Smooth muscle cell (in vitro differentiated cells): ENCODE data around the gene RRM1. TPM values are rescaled to one million over a fixed set of nuclear protein-coding genes. Genes with fewer than 3 reads are reported as not detected.
A peak's percentile ranks its signal among the peaks of the same experiment; 100 is the strongest.
"Not testable (repeated sequence)": the region's sequence is repeated elsewhere in the genome, so short reads cannot be mapped to it uniquely, and the experiment has no call there.

Experiments used
- DNase-seq: peaks from one replicate; lab custom pipeline; 2025; ENCODE audit not compliant: unreplicated experiment; lab: John Stamatoyannopoulos, UW
- H2AFZ ChIP-seq: fragments of 200-600 bp; sonication (generic); 2 replicates; pipeline ENCODE4 v1.6.0; 2016; ENCODE audit warnings: antibody characterized with exemption, low read depth, mild to moderate bottlenecking
- H3F3A ChIP-seq: fragments of 200-600 bp; sonication (generic); 2 replicates; pipeline ENCODE4 v1.6.0; 2017; ENCODE audit warnings: antibody characterized with exemption, low read depth
- H3K27ac ChIP-seq: fragments of 200-600 bp; sonication (generic); 2 replicates; pipeline ENCODE4 v1.5.1; 2016; ENCODE audit warnings: low read depth, mild to moderate bottlenecking
- H3K27me3 ChIP-seq: fragments of 200-600 bp; sonication (generic); 2 replicates; pipeline ENCODE4 v1.6.1; 2016; ENCODE audit warnings: low read depth, mild to moderate bottlenecking
- H3K36me3 ChIP-seq: fragments of 200-600 bp; sonication (generic); 2 replicates; pipeline ENCODE4 v1.5.1; 2016; ENCODE audit warnings: low read depth
- H3K4me1 ChIP-seq: fragments of 200-600 bp; sonication (generic); 2 replicates; pipeline ENCODE4 v1.5.1; 2016; ENCODE audit warnings: low read depth
- H3K4me2 ChIP-seq: fragments of 200-600 bp; sonication (generic); 2 replicates; pipeline ENCODE4 v1.6.0; 2016; ENCODE audit warnings: mild to moderate bottlenecking
- H3K4me3 ChIP-seq: fragments of 200-600 bp; sonication (generic); 2 replicates; pipeline ENCODE4 v1.5.1; 2016; ENCODE audit warnings: mild to moderate bottlenecking
- H3K79me2 ChIP-seq: fragments of 200-600 bp; sonication (generic); 2 replicates; pipeline ENCODE4 v1.6.0; 2016; ENCODE audit warnings: low read depth, mild to moderate bottlenecking
- H3K9ac ChIP-seq: fragments of 200-600 bp; sonication (generic); 2 replicates; pipeline ENCODE4 v1.6.0; 2016; ENCODE audit warnings: low read depth
- H3K9me3 ChIP-seq: fragments of 200-600 bp; sonication (generic); replicated peaks from 2 replicates; pipeline ENCODE4 v1.5.1; 2016; ENCODE audit warnings: low read depth
- H4K20me1 ChIP-seq: fragments of 200-600 bp; sonication (generic); 2 replicates; pipeline ENCODE4 v1.6.0; 2016; ENCODE audit warnings: low read depth
- CTCF ChIP-seq: fragments of 200-600 bp; sonication (generic); IDR thresholded peaks from 2 replicates; pipeline ENCODE4 v1.5.1; 2017; ENCODE audit warnings: borderline replicate concordance, mild to moderate bottlenecking, antibody characterized with exemption; ENCODE audit not compliant: insufficient read depth, poor library complexity, severe bottlenecking
- WGBS: methylation state at CpG from one replicate; pipeline ENCODE4 v1.1.7; 2016; ENCODE audit warnings: low lambda C conversion rate; 5-methylcytosine and 5-hydroxymethylcytosine counted together
- polyA plus RNA-seq: library from polyadenylated mRNA; unstranded; fragments of >200 nt; fragmentation: Nextera tagmentation; extraction: Ambion mirVana; gene quantifications from 2 replicates; pipeline ENCODE4 v1.2.1, GENCODE V29; 2016
- total RNA-seq: library from RNA; depleted of rRNA; stranded (reverse); fragments of >200 nt; gene quantifications from 2 replicates; pipeline ENCODE4 v1.2.3, GENCODE V29; 2014

Gene RRM1
- total and polyA plus RNA-seq, 2 experiments from 2014 or later: 36.4 to 90.5 TPM

- Histone ChIP-seq H3K9me3 (no peaks in the 10 kb centered on the region), H4K20me1 (no peaks in the 10 kb centered on the region), H3K4me3 (no peak overlapping the region), H3K4me2 (no peak overlapping the region), H3K9ac (no peak overlapping the region), H3K4me1 (no peaks in the 10 kb centered on the region), H2AFZ (no peak overlapping the region), H3K27me3 (no peaks in the 10 kb centered on the region), H3K79me2 (no peaks in the 10 kb centered on the region), H3F3A (no peaks in the 10 kb centered on the region), H3K36me3 (peaks cover 20% of the 10 kb centered on the region), H3K27ac (peak overlapping the region; percentile 13)
- no peak for DNase-seq
- WGBS: 79% methylated on average over 3 of the region's 3 CpGs
- TF ChIP-seq CTCF: no peak
Observed at GRCh38 chr11:4118107-4118506, 23.5 kb downstream of the RRM1 start.

GRCh38 chr11:4123218-4123617 is 28.6 kb downstream of the RRM1 start:
- 93% methylated on average over 4 of the region's 4 CpGs for WGBS
- no peak for DNase-seq

GRCh38 chr11:4125141-4125540 is 30.5 kb downstream of the RRM1 start:
- H2AFZ ChIP-seq: no peak overlapping the region
- H4K20me1 ChIP-seq: no peaks in the 10 kb centered on the region
- no peaks in the 10 kb centered on the region for H3K27me3 ChIP-seq
- no peaks in the 10 kb centered on the region for H3F3A ChIP-seq
- no peak overlapping the region for H3K4me2 ChIP-seq
- no peaks in the 10 kb centered on the region for H3K4me1 ChIP-seq
- no peaks in the 10 kb centered on the region for H3K9me3 ChIP-seq
- H3K27ac ChIP-seq: peak overlapping the region; percentile 61
- no peak for DNase-seq
- H3K9ac ChIP-seq: no peak overlapping the region
- TF ChIP-seq CTCF: no peak
- 77% methylated on average over 6 of the region's 6 CpGs for whole genome bisulfite sequencing
- H3K4me3 ChIP-seq: no peak overlapping the region
- no peaks in the 10 kb centered on the region for H3K79me2 ChIP-seq
- H3K36me3 ChIP-seq: peaks cover 33% of the 10 kb centered on the region

More at GRCh38 chr11:4123218-4123617, 28.6 kb downstream of the RRM1 start:
- no peak for TF ChIP-seq CTCF
- Histone ChIP-seq H3K4me3 (no peak overlapping the region), H3K36me3 (peaks cover 33% of the 10 kb centered on the region), H3K27ac (no peak overlapping the region), H3K9ac (no peak overlapping the region), H3K4me2 (no peak overlapping the region), H3K27me3 (no peaks in the 10 kb centered on the region), H3F3A (no peaks in the 10 kb centered on the region), H3K79me2 (no peaks in the 10 kb centered on the region), H2AFZ (no peak overlapping the region), H3K4me1 (no peaks in the 10 kb centered on the region), H4K20me1 (no peaks in the 10 kb centered on the region), H3K9me3 (no peaks in the 10 kb centered on the region)

- Histone ChIP-seq H3K4me1 (no peaks in the 10 kb centered on the region), H4K20me1 (no peaks in the 10 kb centered on the region)
- WGBS: 93% methylated on average over 1 of the region's 1 CpG
Observed at GRCh38 chr11:4127357-4127756, 32.8 kb downstream of the RRM1 start.

GRCh38 chr11:4130219-4130618 is 35.6 kb downstream of the RRM1 start:
- H3K36me3 ChIP-seq, DNase-seq, H2AFZ ChIP-seq, H3F3A ChIP-seq, H3K27ac ChIP-seq, H3K9me3 ChIP-seq, H4K20me1 ChIP-seq, H3K79me2 ChIP-seq, H3K4me3 ChIP-seq, H3K27me3 ChIP-seq, H3K4me2 ChIP-seq, H3K9ac ChIP-seq, H3K4me1 ChIP-seq: not testable (repeated sequence)
- WGBS: 90% methylated on average over 4 of the region's 4 CpGs

More at GRCh38 chr11:4127357-4127756, 32.8 kb downstream of the RRM1 start:
- H3K9me3 ChIP-seq: no peaks in the 10 kb centered on the region
- no peak overlapping the region for H3K9ac ChIP-seq
- no peak overlapping the region for H2AFZ ChIP-seq
- H3F3A ChIP-seq: no peaks in the 10 kb centered on the region
- H3K4me3 ChIP-seq: no peak overlapping the region
- no peaks in the 10 kb centered on the region for H3K79me2 ChIP-seq
- no peak for DNase-seq
- H3K4me2 ChIP-seq: no peak overlapping the region
- peaks cover 24% of the 10 kb centered on the region for H3K36me3 ChIP-seq
- H3K27me3 ChIP-seq: no peaks in the 10 kb centered on the region
- H3K27ac ChIP-seq: no peak overlapping the region
- TF ChIP-seq CTCF: no peak
